Keratinocyte (primary cell): ENCODE measurements around the gene BUD23. TPM values are rescaled to one million over a fixed set of nuclear protein-coding genes. Genes with fewer than 3 reads are reported as not detected.

ENCODE experiments used
- DNase-seq: peaks from one replicate; pipeline ENCODE4 v3.0.0-alpha.2; 2011; ENCODE audit warnings: low read depth, missing footprints, low spot score
- FAIRE-seq: peaks from 2 replicates; lab custom pipeline; 2011; peaks lifted over from hg19 to GRCh38; lab: Jason Lieb, UNC
- H2AFZ ChIP-seq: 2 replicates; pipeline ENCODE4 v1.6.0; 2012; ENCODE audit warnings: low read length, control low read depth, inconsistent platforms; ENCODE audit not compliant: control insufficient read depth
- H3K27ac ChIP-seq: 2 replicates; pipeline ENCODE4 v1.5.1; 2011; ENCODE audit warnings: low read length; ENCODE audit not compliant: control insufficient read depth, insufficient read depth
- H3K27me3 ChIP-seq: 3 replicates; pipeline ENCODE4 v1.6.0; 2011; ENCODE audit warnings: low read length; ENCODE audit not compliant: control insufficient read depth, insufficient read depth; ENCODE audit errors: extremely low read depth
- H3K36me3 ChIP-seq, 2 experiments: 2 replicates in 1 of 2; 3 replicates in 1 of 2; pipeline ENCODE4 v1.5.1; 2011; ENCODE audit warnings: low read length in 2 of 2, mild to moderate bottlenecking in 1 of 2; ENCODE audit not compliant: control insufficient read depth in 2 of 2, insufficient read depth in 2 of 2; ENCODE audit errors: extremely low read depth in 1 of 2
- H3K4me1 ChIP-seq: 3 replicates; pipeline ENCODE4 v1.5.1; 2011; ENCODE audit warnings: low read length; ENCODE audit not compliant: control insufficient read depth, insufficient read depth; ENCODE audit errors: extremely low read depth
- H3K4me2 ChIP-seq: 3 replicates; pipeline ENCODE4 v1.6.0; 2011; ENCODE audit warnings: low read depth, low read length; ENCODE audit not compliant: control insufficient read depth, insufficient read depth; ENCODE audit errors: extremely low read depth
- H3K4me3 ChIP-seq, 3 experiments: fragments of 200-600 bp in 1 of 3; sonication (generic) in 1 of 3; 2 replicates in 2 of 3; 3 replicates in 1 of 3; pipeline ENCODE4 v1.5.1; 2011 to 2016; ENCODE audit warnings: low read length in 3 of 3, mild to moderate bottlenecking in 3 of 3, control low read depth in 2 of 3, inconsistent platforms in 1 of 3, low read depth in 1 of 3, mixed read lengths in 1 of 3, mixed run types in 1 of 3, moderate library complexity in 1 of 3; ENCODE audit not compliant: control insufficient read depth in 2 of 3, insufficient read depth in 2 of 3; ENCODE audit errors: extremely low read depth in 1 of 3
- H3K79me2 ChIP-seq: 2 replicates; pipeline ENCODE4 v1.6.0; 2012; ENCODE audit warnings: low read length; ENCODE audit not compliant: control insufficient read depth, insufficient read depth
- H3K9ac ChIP-seq: 3 replicates; pipeline ENCODE4 v1.6.0; 2011; ENCODE audit warnings: low read length; ENCODE audit not compliant: control insufficient read depth, insufficient read depth; ENCODE audit errors: extremely low read depth
- H3K9me1 ChIP-seq: 3 replicates; pipeline ENCODE4 v1.6.0; 2011; ENCODE audit warnings: low read length; ENCODE audit not compliant: control insufficient read depth, insufficient read depth; ENCODE audit errors: extremely low read depth
- H3K9me3 ChIP-seq: 2 replicates; pipeline ENCODE4 v1.5.1; 2012; ENCODE audit warnings: low read depth, low read length; ENCODE audit not compliant: control insufficient read depth
- H4K20me1 ChIP-seq: 3 replicates; pipeline ENCODE4 v1.6.0; 2011; ENCODE audit warnings: low read length; ENCODE audit not compliant: control insufficient read depth, insufficient read depth; ENCODE audit errors: extremely low read depth
- EZH2 ChIP-seq: IDR thresholded peaks from one replicate; pipeline ENCODE4 v1.6.1; 2012; ENCODE audit warnings: inconsistent platforms, mild to moderate bottlenecking, low read length, moderate library complexity
- dilution Hi-C: fragments of 300-500 bp; cut with MboI; formaldehyde crosslinking; loops from one replicate; pipeline ENCODE4 v1.7.0; 2020; ENCODE audit warnings: low sequenced_read_pairs; ENCODE audit not compliant: extremely low pct_ligation_motif_present
- polyA plus RNA-seq, 5 experiments: library from polyadenylated mRNA; depleted of rRNA in 3 of 5; stranded (reverse) in 3 of 5; stranded (forward) in 1 of 5; unstranded in 1 of 5; fragments of >200 nt; gene quantifications; 1 replicate in 1 of 5; 2 replicates in 3 of 5; 3 replicates in 1 of 5; pipeline versions ENCODE4 v1.2.1 to v1.2.3, GENCODE V29; 2011 to 2012; ENCODE audit warnings: missing spikeins in 2 of 5, low read depth in 1 of 5, low replicate concordance in 1 of 5
- TF ChIP-seq, protein P1 (sequence below), 3 experiments: IDR thresholded peaks in 1 of 3; conservative IDR thresholded peaks in 1 of 3; optimal IDR thresholded peaks in 1 of 3; 2 replicates in 2 of 3; 3 replicates in 1 of 3; pipeline versions ENCODE3 to v1.5.1; 2011; ENCODE audit warnings: low read length in 3 of 3, mild to moderate bottlenecking in 3 of 3, moderate library complexity in 2 of 3, control low read depth in 1 of 3, inconsistent platforms in 1 of 3; ENCODE audit not compliant: insufficient read depth in 2 of 3; ENCODE audit errors: extremely low read depth in 1 of 3

BUD23 gene
- polyA plus RNA-seq, 1 donor (not counting 4 experiments of a cell fraction or from before 2014, with no cell fraction given) = 72.0 TPM

DNA sequence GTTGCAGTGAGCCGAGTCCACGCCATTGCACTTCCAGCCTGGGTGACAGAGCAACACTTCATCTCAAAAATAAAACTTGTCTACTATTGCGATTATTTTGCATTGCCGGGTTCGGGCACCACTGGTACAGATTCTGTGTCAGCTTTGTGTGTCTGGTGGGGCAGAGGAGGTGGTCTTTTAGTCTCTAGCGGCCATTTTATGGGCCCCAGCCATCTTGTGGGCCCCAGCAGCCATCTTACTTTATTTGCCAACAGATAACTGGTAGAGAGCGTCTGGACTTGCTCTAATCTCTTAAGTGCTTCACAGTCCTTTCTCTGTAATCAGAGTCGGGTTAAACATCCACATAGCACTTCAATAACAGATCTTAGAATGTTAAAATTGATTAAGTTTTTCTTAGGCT lies 4.9 kb downstream of the BUD23 start:
- dilution Hi-C loops = no loop called here
- Histone ChIP-seq H3K79me2 (peaks cover 36% of the 10 kb centered on the region), H3K4me3 (no peak overlapping the region), H4K20me1 (no peaks in the 10 kb centered on the region), H3K27me3 (no peaks in the 10 kb centered on the region), H2AFZ (no peak overlapping the region), H3K4me1 (no peaks in the 10 kb centered on the region), H3K4me2 (no peak overlapping the region), H3K9me3 (no peaks in the 10 kb centered on the region), H3K36me3 (peaks cover 26 to 30% of the 10 kb centered on the region in 2 experiments), H3K27ac (no peak overlapping the region), H3K9ac (no peak overlapping the region), H3K9me1 (no peaks in the 10 kb centered on the region)
- FAIRE-seq (no peak), DNase-seq (no peak)
- TF ChIP-seq EZH2 = no peak
- TF ChIP-seq, protein P1, sequence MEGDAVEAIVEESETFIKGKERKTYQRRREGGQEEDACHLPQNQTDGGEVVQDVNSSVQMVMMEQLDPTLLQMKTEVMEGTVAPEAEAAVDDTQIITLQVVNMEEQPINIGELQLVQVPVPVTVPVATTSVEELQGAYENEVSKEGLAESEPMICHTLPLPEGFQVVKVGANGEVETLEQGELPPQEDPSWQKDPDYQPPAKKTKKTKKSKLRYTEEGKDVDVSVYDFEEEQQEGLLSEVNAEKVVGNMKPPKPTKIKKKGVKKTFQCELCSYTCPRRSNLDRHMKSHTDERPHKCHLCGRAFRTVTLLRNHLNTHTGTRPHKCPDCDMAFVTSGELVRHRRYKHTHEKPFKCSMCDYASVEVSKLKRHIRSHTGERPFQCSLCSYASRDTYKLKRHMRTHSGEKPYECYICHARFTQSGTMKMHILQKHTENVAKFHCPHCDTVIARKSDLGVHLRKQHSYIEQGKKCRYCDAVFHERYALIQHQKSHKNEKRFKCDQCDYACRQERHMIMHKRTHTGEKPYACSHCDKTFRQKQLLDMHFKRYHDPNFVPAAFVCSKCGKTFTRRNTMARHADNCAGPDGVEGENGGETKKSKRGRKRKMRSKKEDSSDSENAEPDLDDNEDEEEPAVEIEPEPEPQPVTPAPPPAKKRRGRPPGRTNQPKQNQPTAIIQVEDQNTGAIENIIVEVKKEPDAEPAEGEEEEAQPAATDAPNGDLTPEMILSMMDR (optimal IDR thresholded peaks at IDR 0.05 in 1 of 3, IDR thresholded peaks at IDR 0.05 in 1 of 3, conservative IDR thresholded peaks at IDR 0.05 in 1 of 3; ENCODE audit: extremely low read depth in 1 of 3, insufficient read depth in 2 of 3, low read length in 3 of 3) = no peak

GRCh38 chr7:73690646-73691045 lies 7.2 kb downstream of the BUD23 start:
- FAIRE-seq (no peak), DNase-seq (no peak)
- H3K4me2 ChIP-seq = no peak overlapping the region
- no peaks in the 10 kb centered on the region for H3K27me3 ChIP-seq
- H3K9me3 ChIP-seq = no peaks in the 10 kb centered on the region
- no peak overlapping the region for H3K9ac ChIP-seq
- H3K9me1 ChIP-seq = no peaks in the 10 kb centered on the region
- H3K4me3 ChIP-seq = no peak overlapping the region
- no peaks in the 10 kb centered on the region for H3K4me1 ChIP-seq
- no peak overlapping the region for H2AFZ ChIP-seq
- H4K20me1 ChIP-seq = no peaks in the 10 kb centered on the region
- TF ChIP-seq, protein P1 (optimal IDR thresholded peaks at IDR 0.05 in 1 of 3, IDR thresholded peaks at IDR 0.05 in 1 of 3, conservative IDR thresholded peaks at IDR 0.05 in 1 of 3; ENCODE audit: extremely low read depth in 1 of 3, insufficient read depth in 2 of 3, low read length in 3 of 3) = no peak
- no peak for TF ChIP-seq EZH2
- peaks cover 33 to 46% of the 10 kb centered on the region in 2 experiments for H3K36me3 ChIP-seq
- no peak overlapping the region for H3K27ac ChIP-seq
- H3K79me2 ChIP-seq = peaks cover 14% of the 10 kb centered on the region
- dilution Hi-C loops = no loop called here
